Fibroblast of mammary gland (primary cell): ENCODE results near the gene DNAJC2.

Source experiments
- DNase-seq: peaks from one replicate; pipeline ENCODE4 v3.0.0-alpha.2; 2010; ENCODE audit warnings: low read depth
- H3K4me3 ChIP-seq: 2 replicates; pipeline ENCODE4 v1.5.1; 2011; ENCODE audit warnings: low read depth, mild to moderate bottlenecking, low read length, moderate library complexity; ENCODE audit not compliant: control insufficient read depth
- CTCF ChIP-seq: conservative IDR thresholded peaks from 2 replicates; pipeline ENCODE4 v1.5.1; 2011; ENCODE audit warnings: low read depth, low read length, inconsistent platforms; ENCODE audit not compliant: control insufficient read depth, insufficient read depth

DNAJC2 gene

GRCh38 chr7:103344453-103345149 is at the start of gene DNAJC2:
TSS of gene DNAJC2 (minus strand) at chr7:103344767. CDS start at chr7:103344622, 145 bp downstream.
- no peak for TF ChIP-seq CTCF
- H3K4me3 ChIP-seq, result peak within 1 kb of the TSS; percentile 90
- peak; percentile 95 for DNase-seq

- no peak for DNase-seq
- TF ChIP-seq CTCF, result no peak
- H3K4me3 ChIP-seq, result no peak overlapping the region
Observed at GRCh38 chr7:103391976-103392375, 47.4 kb upstream of the DNAJC2 start.

- no peak overlapping the region for H3K4me3 ChIP-seq
- no peak for DNase-seq
- no peak for TF ChIP-seq CTCF
Observed at GRCh38 chr7:103391150-103391549, 46.6 kb upstream of the DNAJC2 start.

- no peak overlapping the region for H3K4me3 ChIP-seq
- no peak for DNase-seq
- no peak for TF ChIP-seq CTCF
Observed at GRCh38 chr7:103389263-103389662, 44.7 kb upstream of the DNAJC2 start.

- no peak for TF ChIP-seq CTCF
- H3K4me3 ChIP-seq, result no peak overlapping the region
- no peak for DNase-seq
Observed at GRCh38 chr7:103388469-103389140, 44.0 kb upstream of the DNAJC2 start.

GRCh38 chr7:103387242-103387641 is 42.7 kb upstream of the DNAJC2 start:
- no peak for DNase-seq
- H3K4me3 ChIP-seq, result no peak overlapping the region
- TF ChIP-seq CTCF, result no peak
